ENCODE measurements around the gene CYTH2.
A peak's percentile ranks its signal among the peaks of the same experiment; 100 is the strongest.

The CYTH2 gene

DNA sequence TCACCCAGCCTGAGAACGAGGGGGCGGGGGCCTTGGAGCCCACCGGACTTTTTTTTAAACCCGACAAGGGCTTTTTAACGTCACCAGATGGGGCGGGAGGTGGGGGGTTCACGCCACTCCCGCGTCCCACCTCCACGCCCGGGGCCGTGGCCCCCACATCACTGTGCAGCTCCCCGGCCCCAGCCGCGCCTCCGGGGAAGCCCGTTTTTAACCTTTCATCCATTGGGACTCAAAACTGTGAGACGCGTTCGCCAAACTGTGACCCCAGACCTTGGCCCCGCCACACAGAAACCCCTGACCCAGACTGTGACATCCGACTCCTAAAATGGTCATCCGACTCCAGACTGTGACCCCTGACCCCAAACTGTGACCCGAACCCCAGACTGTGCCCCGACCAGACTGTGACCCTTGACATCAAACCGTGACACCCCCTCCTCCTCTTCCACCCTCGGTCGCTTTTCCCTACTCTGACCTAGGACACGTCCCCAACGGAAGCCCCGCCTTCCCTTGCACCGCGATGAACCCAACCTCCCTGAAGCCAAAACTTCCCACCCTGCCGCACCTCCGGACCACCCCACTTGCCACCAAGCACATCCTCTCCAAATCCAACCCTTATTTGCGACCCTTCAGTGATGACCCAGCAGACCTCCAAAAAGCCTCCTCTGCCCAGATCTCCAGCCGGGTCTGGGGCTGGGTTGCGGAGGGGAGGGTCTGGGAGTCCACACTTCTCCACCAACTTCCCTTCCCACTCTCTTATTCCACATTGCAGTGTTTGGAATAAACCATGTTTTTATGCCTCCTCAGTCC lies 24.8 kb upstream of the CYTH2 start:
- no peak for TF ChIP-seq GABPA (IDR thresholded peaks at IDR 0.05; ENCODE audit: low read depth)
- no peak for TF ChIP-seq SPI1 (IDR thresholded peaks at IDR 0.05; ENCODE audit: borderline replicate concordance, low read depth)
- TF ChIP-seq POLR2AphosphoS5 (IDR thresholded peaks at IDR 0.05; ENCODE audit: low read depth): no peak
- TF ChIP-seq, protein P1, sequence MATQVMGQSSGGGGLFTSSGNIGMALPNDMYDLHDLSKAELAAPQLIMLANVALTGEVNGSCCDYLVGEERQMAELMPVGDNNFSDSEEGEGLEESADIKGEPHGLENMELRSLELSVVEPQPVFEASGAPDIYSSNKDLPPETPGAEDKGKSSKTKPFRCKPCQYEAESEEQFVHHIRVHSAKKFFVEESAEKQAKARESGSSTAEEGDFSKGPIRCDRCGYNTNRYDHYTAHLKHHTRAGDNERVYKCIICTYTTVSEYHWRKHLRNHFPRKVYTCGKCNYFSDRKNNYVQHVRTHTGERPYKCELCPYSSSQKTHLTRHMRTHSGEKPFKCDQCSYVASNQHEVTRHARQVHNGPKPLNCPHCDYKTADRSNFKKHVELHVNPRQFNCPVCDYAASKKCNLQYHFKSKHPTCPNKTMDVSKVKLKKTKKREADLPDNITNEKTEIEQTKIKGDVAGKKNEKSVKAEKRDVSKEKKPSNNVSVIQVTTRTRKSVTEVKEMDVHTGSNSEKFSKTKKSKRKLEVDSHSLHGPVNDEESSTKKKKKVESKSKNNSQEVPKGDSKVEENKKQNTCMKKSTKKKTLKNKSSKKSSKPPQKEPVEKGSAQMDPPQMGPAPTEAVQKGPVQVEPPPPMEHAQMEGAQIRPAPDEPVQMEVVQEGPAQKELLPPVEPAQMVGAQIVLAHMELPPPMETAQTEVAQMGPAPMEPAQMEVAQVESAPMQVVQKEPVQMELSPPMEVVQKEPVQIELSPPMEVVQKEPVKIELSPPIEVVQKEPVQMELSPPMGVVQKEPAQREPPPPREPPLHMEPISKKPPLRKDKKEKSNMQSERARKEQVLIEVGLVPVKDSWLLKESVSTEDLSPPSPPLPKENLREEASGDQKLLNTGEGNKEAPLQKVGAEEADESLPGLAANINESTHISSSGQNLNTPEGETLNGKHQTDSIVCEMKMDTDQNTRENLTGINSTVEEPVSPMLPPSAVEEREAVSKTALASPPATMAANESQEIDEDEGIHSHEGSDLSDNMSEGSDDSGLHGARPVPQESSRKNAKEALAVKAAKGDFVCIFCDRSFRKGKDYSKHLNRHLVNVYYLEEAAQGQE (IDR thresholded peaks at IDR 0.05; ENCODE audit: insufficient replicate concordance, low read depth): no peak
- no peak for TF ChIP-seq CTCF (IDR thresholded peaks at IDR 0.05; ENCODE audit: insufficient read depth, low read length)
- Histone ChIP-seq H3K4me3 (replicated peaks; ENCODE audit: insufficient read depth, low read length) (peak overlapping the region; percentile 14; the same call in 1 of the 2 replicates), H3K27me3 (ENCODE audit: insufficient read depth, poor library complexity, severe bottlenecking) (peaks cover 17% of the 10 kb centered on the region), H3K27ac (replicated peaks) (no peak overlapping the region)
- DNase-seq (ENCODE audit: low read depth in 1 of 2, low spot score in 1 of 2): no peak

- H3K4me3 ChIP-seq (replicated peaks; ENCODE audit: insufficient read depth, low read length): 0 out of 2 replicates have a peak overlapping the region, but pooled peaks have one; percentile 99
- no peak for DNase-seq (ENCODE audit: low read depth in 1 of 2, low spot score in 1 of 2)
- TF ChIP-seq SPI1 (IDR thresholded peaks at IDR 0.05; ENCODE audit: borderline replicate concordance, low read depth) (no peak), POLR2AphosphoS5 (IDR thresholded peaks at IDR 0.05; ENCODE audit: low read depth) (no peak), CTCF (IDR thresholded peaks at IDR 0.05; ENCODE audit: insufficient read depth, low read length) (no peak), GABPA (IDR thresholded peaks at IDR 0.05; ENCODE audit: low read depth) (no peak)
- TF ChIP-seq, protein P1 (IDR thresholded peaks at IDR 0.05; ENCODE audit: insufficient replicate concordance, low read depth): no peak
- peaks cover 17% of the 10 kb centered on the region for H3K27me3 ChIP-seq (ENCODE audit: insufficient read depth, poor library complexity, severe bottlenecking)
- H3K27ac ChIP-seq (replicated peaks): no peak overlapping the region
These were observed 24.3 kb upstream of the CYTH2 start for GRCh38 chr19:48444936-48445200.

- peak; percentile 33 to 68 for DNase-seq (ENCODE audit: low read depth in 1 of 2, low spot score in 1 of 2)
These were observed 23.9 kb upstream of the CYTH2 start for GRCh38 chr19:48445256-48445605.

More at GRCh38 chr19:48445256-48445605, 23.9 kb upstream of the CYTH2 start:
- Histone ChIP-seq H3K27me3 (ENCODE audit: insufficient read depth, poor library complexity, severe bottlenecking) (peaks cover 17% of the 10 kb centered on the region), H3K4me3 (replicated peaks; ENCODE audit: insufficient read depth, low read length) (peak overlapping the region; percentile 99), H3K27ac (replicated peaks) (peak overlapping the region; percentile 82)
- no peak for TF ChIP-seq POLR2AphosphoS5 (IDR thresholded peaks at IDR 0.05; ENCODE audit: low read depth)
- TF ChIP-seq CTCF (IDR thresholded peaks at IDR 0.05; ENCODE audit: insufficient read depth, low read length): no peak
- TF ChIP-seq GABPA (IDR thresholded peaks at IDR 0.05; ENCODE audit: low read depth): no peak
- TF ChIP-seq, protein P1 (IDR thresholded peaks at IDR 0.05; ENCODE audit: insufficient replicate concordance, low read depth): no peak
- no peak for TF ChIP-seq SPI1 (IDR thresholded peaks at IDR 0.05; ENCODE audit: borderline replicate concordance, low read depth)
